ENCODE measurements around the gene EVX1.

- no peak for TF ChIP-seq CTCF (IDR thresholded peaks at IDR 0.05 in 8 of 11, conservative IDR thresholded peaks at IDR 0.05 in 3 of 11)
- no peak for TF ChIP-seq POLR2A (IDR thresholded peaks at IDR 0.05)
- no peak for TF ChIP-seq POLR2AphosphoS5 (IDR thresholded peaks at IDR 0.05)
These were observed 4.4 kb downstream of the EVX1 start for GRCh38 chr7:27247000-27247399.

Data from spleen (tissue), 7 donors.